ENCODE results near the gene CDKN2AIPNL.

GRCh38 chr5:134446938-134447337 is 35.3 kb upstream of the CDKN2AIPNL start:
- TF ChIP-seq CTCF (conservative IDR thresholded peaks at IDR 0.05; ENCODE audit: low read depth, low read length) (no peak), EZH2 (IDR thresholded peaks at IDR 0.05; ENCODE audit: low read length, unreplicated experiment) (no peak)

All from PC-3 (cell line).